Rectal smooth muscle tissue (tissue), 1 donor: ENCODE measurements around the gene PLA2G5.
"Not testable (repeated sequence)": the region's sequence is repeated elsewhere in the genome, so short reads cannot be mapped to it uniquely, and the experiment has no call there.

Experiments
- H3K27ac ChIP-seq: one replicate; pipeline ENCODE4 v1.7.0; 2013; ENCODE audit warnings: low read depth, low read length, inconsistent platforms
- H3K27me3 ChIP-seq: one replicate; pipeline ENCODE4 v1.7.0; 2013; ENCODE audit warnings: low read length; ENCODE audit not compliant: control insufficient read depth, insufficient read depth
- H3K36me3 ChIP-seq: one replicate; pipeline ENCODE4 v1.7.0; 2013; ENCODE audit warnings: low read length; ENCODE audit not compliant: control insufficient read depth, insufficient read depth
- H3K4me1 ChIP-seq: one replicate; pipeline ENCODE4 v1.7.0; 2013; ENCODE audit warnings: low read length; ENCODE audit not compliant: control insufficient read depth, insufficient read depth
- H3K4me3 ChIP-seq: one replicate; pipeline ENCODE4 v1.7.0; 2013; ENCODE audit warnings: low read length
- H3K9ac ChIP-seq: one replicate; pipeline ENCODE4 v1.7.0; 2013; ENCODE audit warnings: low read length

PLA2G5 gene

GRCh38 chr1:20115916-20116315, 45.9 kb downstream of the PLA2G5 start:
- Histone ChIP-seq H3K9ac (no peak overlapping the region), H3K4me3 (no peak overlapping the region), H3K27ac (no peak overlapping the region), H3K36me3 (no peaks in the 10 kb centered on the region), H3K27me3 (no peaks in the 10 kb centered on the region), H3K4me1 (no peaks in the 10 kb centered on the region)

GRCh38 chr1:20117236-20117635, 47.2 kb downstream of the PLA2G5 start:
- no peak overlapping the region for H3K9ac ChIP-seq
- no peaks in the 10 kb centered on the region for H3K4me1 ChIP-seq
- no peaks in the 10 kb centered on the region for H3K27me3 ChIP-seq
- no peak overlapping the region for H3K4me3 ChIP-seq
- no peaks in the 10 kb centered on the region for H3K36me3 ChIP-seq
- H3K27ac ChIP-seq: no peak overlapping the region

GRCh38 chr1:20119347-20119746, 49.4 kb downstream of the PLA2G5 start, which contains the start of gene PLA2G2D:
Gene PLA2G2D (minus strand): TSS chr1:20119536. CDS start chr1:20119498, 38 bp downstream.
- H3K9ac ChIP-seq: no peak within 1 kb of the TSS
- H3K36me3 ChIP-seq: no peaks in the 10 kb centered on the region
- H3K27me3 ChIP-seq: no peaks in the 10 kb centered on the region
- no peak within 1 kb of the TSS for H3K4me3 ChIP-seq
- H3K4me1 ChIP-seq: peaks cover 4% of the 10 kb centered on the region
- H3K27ac ChIP-seq: no peak within 1 kb of the TSS

DNA sequence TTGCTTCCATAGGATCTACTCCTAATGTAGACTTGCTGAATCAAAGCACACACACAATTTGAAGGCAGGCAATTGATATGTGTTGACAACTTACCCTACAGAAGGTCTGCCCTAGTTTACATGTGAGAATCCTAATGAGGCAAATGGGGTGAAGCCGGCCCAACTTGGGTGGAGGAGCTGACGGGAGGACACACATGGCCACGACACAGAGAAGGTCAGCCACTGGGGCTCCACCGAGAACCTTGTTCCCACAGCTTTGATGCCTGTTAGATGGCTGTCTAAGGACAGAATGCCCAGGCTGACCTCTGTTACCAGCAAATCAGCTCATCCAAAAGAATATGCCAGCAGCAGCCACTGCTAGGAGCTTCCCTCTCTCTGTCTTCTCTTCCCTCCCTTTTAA, 50.8 kb downstream of the PLA2G5 start:
- peaks cover 9% of the 10 kb centered on the region for H3K4me1 ChIP-seq

DNA sequence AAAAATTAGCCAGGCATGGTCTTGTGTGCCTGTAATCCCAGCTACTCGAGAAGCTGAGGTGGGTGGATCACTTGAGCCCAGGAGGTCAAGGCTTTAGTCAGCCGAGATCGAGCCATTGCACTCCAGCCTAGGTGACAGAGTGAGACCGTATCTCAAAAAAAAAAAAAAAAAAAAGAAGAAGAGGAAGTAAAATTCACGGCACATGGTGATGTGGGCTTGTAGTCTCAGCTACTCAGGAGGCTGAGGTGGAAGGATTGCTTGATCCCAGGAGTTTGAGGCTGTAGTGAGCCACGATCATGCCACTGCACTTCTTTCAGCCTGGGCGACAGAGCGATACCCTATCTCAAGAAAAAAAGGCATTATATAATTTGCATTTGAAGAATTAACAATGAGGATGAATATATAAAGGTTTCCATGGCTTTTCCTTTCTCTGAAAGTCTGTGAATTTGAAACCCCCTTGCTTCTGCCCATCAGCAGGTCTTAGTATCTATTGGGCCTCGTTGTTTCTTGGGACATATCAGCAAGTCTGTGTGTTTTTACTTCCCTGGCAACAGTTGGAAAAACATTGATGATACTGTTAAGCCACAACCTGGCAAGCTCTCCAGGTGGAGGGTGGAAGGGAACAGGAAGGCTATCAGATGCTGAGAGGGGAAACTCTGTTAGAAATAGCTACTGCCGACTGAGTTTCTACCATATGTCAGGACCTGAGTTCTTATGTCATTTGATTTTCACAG, 53.9 kb downstream of the PLA2G5 start:
- Histone ChIP-seq H3K27ac (no peak overlapping the region), H3K9ac (no peak overlapping the region), H3K4me3 (no peak overlapping the region), H3K4me1 (peaks cover 9% of the 10 kb centered on the region), H3K36me3 (no peaks in the 10 kb centered on the region), H3K27me3 (no peaks in the 10 kb centered on the region)

More for the DNA sequence above, 50.8 kb downstream of the PLA2G5 start:
- Histone ChIP-seq H3K4me3 (no peak overlapping the region), H3K27ac (no peak overlapping the region), H3K36me3 (no peaks in the 10 kb centered on the region), H3K9ac (no peak overlapping the region), H3K27me3 (no peaks in the 10 kb centered on the region)

GRCh38 chr1:20124456-20125057, 54.6 kb downstream of the PLA2G5 start:
- H3K9ac ChIP-seq: no peak overlapping the region
- no peaks in the 10 kb centered on the region for H3K36me3 ChIP-seq
- no peaks in the 10 kb centered on the region for H3K27me3 ChIP-seq
- peaks cover 9% of the 10 kb centered on the region for H3K4me1 ChIP-seq
- H3K4me3 ChIP-seq: no peak overlapping the region
- H3K27ac ChIP-seq: no peak overlapping the region

DNA sequence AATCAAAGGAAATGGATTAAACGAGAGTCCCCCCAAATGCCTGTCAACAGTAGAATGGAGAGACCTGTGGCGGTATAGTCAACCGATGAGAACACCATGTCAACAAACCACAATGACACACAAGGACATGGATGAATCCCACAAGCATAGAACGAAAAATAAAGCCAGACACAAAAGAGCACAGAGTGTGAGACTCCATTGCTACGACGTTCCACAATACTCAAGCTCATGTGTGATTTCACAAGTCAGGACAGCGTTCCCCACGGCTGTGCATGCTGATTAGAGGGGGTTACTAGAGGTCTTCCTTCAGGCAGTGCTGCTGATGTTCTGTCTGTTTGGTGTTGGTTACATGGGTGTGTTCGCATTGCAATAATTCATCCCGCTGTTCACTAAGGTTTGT, 55.1 kb downstream of the PLA2G5 start:
- no peak overlapping the region for H3K4me3 ChIP-seq
- H3K36me3 ChIP-seq: no peaks in the 10 kb centered on the region
- H3K27me3 ChIP-seq: no peaks in the 10 kb centered on the region
- H3K9ac ChIP-seq: no peak overlapping the region
- peaks cover 9% of the 10 kb centered on the region for H3K4me1 ChIP-seq
- no peak overlapping the region for H3K27ac ChIP-seq

- Histone ChIP-seq H3K27ac (no peak overlapping the region), H3K36me3 (no peaks in the 10 kb centered on the region), H3K27me3 (no peaks in the 10 kb centered on the region), H3K4me3 (no peak overlapping the region), H3K9ac (no peak overlapping the region), H3K4me1 (peaks cover 9% of the 10 kb centered on the region)
These were observed 56.2 kb downstream of the PLA2G5 start for GRCh38 chr1:20126041-20126805.

- H3K27me3 ChIP-seq: no peaks in the 10 kb centered on the region
- H3K9ac ChIP-seq: no peak overlapping the region
- H3K36me3 ChIP-seq: no peaks in the 10 kb centered on the region
- H3K4me3 ChIP-seq: no peak overlapping the region
- no peak overlapping the region for H3K27ac ChIP-seq
- H3K4me1 ChIP-seq: peaks cover 9% of the 10 kb centered on the region
These were observed 56.9 kb downstream of the PLA2G5 start for GRCh38 chr1:20126806-20127440.

DNA sequence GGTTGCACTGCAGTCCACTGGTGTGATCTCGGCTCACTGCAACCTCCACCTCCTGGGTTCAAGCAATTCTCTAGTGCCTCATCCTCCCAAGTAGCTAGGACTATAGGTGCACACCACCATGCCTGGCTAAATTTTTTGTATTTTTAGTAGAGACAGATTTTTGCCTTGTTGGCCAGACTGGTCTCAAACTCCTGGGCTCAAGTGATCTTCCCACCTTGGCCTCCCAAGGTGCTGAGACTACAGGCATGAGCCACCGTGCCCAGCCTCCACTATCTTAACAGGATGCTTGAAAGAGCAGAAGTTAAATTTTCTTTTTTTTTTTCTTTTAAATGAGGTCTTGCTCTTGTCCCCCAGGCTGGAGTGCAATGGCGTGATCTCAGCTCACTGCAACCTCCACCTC, 60.5 kb downstream of the PLA2G5 start:
- not testable (repeated sequence) for H3K4me1 ChIP-seq, H3K9ac ChIP-seq, H3K27ac ChIP-seq, H3K27me3 ChIP-seq, H3K4me3 ChIP-seq, H3K36me3 ChIP-seq

DNA sequence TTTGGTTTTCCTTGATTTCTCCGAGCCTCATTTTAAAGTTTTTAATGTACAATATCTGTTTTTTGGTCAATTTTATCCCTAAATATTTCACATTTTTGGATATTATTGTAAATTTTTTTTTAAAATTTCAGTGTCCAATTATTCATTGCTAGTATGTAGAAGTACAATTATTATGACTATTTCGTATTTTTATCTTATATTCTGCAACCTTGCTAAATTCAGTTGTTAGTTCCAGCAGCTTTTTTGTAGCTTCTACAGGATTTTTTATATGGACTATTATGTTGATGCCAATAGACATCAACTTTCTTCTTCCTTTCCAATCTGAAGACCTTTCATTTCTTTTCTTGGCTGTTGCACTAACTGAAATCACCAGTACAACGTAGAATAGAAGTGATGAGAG, 65.0 kb downstream of the PLA2G5 start:
- Histone ChIP-seq H3K4me1 (no peaks in the 10 kb centered on the region), H3K4me3 (no peak overlapping the region), H3K36me3 (no peaks in the 10 kb centered on the region), H3K27me3 (no peaks in the 10 kb centered on the region), H3K27ac (no peak overlapping the region), H3K9ac (no peak overlapping the region)

- no peak overlapping the region for H3K27ac ChIP-seq
These were observed 66.3 kb downstream of the PLA2G5 start for GRCh38 chr1:20136249-20136648.

More at GRCh38 chr1:20136249-20136648, 66.3 kb downstream of the PLA2G5 start:
- no peak overlapping the region for H3K9ac ChIP-seq
- H3K27me3 ChIP-seq: no peaks in the 10 kb centered on the region
- H3K36me3 ChIP-seq: no peaks in the 10 kb centered on the region
- no peak overlapping the region for H3K4me3 ChIP-seq
- H3K4me1 ChIP-seq: no peaks in the 10 kb centered on the region
